GM10266 (cell line): ENCODE measurements around the gene ABCC9.

ENCODE experiments used
- DNase-seq: peaks from one replicate; pipeline ENCODE4 v3.0.0; 2012; ENCODE audit errors: extremely low spot score
- TF ChIP-seq, protein P1 (sequence below): IDR thresholded peaks from 2 replicates; pipeline ENCODE4 v1.5.1; 2012; ENCODE audit warnings: mild to moderate bottlenecking, low read depth; ENCODE audit not compliant: control insufficient read depth, insufficient read depth; ENCODE audit errors: missing control alignments

The ABCC9 gene

DNA sequence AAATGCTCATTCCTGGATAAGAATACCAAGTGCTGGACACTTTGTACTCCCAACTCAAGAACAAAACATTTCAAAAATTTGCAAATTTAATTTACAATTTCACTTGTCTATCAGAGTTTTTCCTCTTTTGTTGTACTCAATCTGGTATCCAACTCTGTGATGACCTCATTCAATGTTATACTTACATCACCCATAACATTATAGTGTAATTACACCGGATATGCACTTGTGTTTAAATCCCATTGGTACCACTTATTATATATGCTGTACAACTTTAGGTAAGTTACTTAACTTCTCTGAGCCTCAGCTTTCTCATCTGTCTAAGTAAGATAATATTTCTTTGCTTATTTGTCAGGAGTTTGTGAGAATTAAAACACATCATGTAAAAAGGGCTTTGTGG is 90.1 kb downstream of the ABCC9 start:
- TF ChIP-seq, protein P1, sequence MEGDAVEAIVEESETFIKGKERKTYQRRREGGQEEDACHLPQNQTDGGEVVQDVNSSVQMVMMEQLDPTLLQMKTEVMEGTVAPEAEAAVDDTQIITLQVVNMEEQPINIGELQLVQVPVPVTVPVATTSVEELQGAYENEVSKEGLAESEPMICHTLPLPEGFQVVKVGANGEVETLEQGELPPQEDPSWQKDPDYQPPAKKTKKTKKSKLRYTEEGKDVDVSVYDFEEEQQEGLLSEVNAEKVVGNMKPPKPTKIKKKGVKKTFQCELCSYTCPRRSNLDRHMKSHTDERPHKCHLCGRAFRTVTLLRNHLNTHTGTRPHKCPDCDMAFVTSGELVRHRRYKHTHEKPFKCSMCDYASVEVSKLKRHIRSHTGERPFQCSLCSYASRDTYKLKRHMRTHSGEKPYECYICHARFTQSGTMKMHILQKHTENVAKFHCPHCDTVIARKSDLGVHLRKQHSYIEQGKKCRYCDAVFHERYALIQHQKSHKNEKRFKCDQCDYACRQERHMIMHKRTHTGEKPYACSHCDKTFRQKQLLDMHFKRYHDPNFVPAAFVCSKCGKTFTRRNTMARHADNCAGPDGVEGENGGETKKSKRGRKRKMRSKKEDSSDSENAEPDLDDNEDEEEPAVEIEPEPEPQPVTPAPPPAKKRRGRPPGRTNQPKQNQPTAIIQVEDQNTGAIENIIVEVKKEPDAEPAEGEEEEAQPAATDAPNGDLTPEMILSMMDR, result no peak
- DNase-seq, result no peak

DNA sequence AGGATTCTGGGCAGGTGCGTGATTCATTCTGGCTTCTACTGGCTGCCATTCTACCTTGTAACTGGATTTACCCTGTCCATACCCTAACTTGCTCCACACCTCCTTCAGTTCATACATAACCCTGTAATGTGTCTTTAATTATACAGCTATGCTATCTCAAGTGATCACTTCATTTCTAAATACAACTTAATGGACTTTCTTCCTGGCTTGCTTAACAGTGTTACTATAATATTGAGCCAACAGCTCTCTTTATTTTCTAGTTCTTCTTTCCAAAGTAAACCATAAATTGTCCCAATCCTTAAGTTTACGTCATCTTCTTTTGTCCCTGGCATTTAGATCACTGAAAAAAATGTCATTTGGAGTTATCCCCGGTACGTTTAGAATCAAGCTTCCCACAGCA is 90.8 kb downstream of the ABCC9 start:
- TF ChIP-seq, protein P1, result no peak

DNA sequence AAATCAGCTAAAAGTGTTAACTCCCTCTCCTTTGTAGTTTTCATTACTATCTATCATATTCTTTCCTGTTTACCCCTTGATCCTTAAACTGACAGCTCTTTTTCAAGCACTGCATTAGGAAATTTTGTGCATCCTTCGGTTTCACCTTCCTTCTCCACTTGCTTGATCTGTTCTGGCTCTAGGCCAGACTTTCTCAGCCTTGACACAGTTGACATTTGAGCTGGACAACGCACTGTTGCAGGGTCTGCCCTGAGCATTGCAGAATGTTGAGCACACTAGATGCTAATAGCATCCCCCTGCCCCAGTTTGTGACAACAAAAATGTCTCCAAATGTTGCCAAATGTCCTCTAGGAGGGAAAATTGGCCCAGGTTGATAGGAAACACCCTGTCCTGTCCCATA is 91.3 kb downstream of the ABCC9 start:
- DNase-seq, result no peak
- TF ChIP-seq, protein P1, result no peak

More for the DNA sequence above, 90.8 kb downstream of the ABCC9 start:
- no peak for DNase-seq

DNA sequence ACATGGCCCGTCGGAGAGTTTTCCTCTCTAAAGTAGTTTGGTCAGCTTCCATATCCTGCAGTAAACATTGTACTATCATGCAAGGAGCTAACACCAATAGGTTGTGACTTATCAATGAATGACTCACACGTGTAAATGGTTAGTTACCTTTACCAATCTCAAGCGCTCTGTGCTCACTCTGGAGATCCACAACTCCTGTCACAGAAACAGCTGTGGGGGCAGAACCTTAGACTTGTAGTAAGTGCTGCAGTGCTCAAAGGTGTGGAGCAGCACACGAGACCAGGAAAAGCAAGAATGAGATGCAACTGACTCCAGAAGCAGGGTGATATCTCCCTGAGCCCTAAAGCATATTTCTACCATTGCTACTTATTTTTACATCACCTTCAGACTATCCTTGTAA is 93.0 kb downstream of the ABCC9 start:
- TF ChIP-seq, protein P1, result no peak
- no peak for DNase-seq

DNA sequence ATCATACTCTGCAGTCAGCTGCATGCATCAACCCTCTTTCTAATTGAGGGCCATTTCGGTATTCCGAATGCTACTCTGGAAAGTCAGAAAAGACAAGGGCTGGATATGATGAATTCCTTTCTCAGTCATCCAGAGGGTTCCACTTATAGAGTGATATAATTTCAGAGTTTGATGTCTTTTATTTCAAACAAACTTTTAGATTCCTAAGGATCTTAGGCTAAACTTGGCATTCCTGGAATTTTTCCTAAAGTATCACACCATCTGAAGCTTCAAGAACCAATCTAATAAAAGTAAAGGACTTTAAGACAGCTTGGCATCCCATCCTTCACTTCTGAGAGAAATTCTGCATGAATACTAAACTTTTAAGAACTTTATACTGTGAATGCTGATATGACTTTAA is 97.4 kb downstream of the ABCC9 start:
- TF ChIP-seq, protein P1, result no peak
- DNase-seq, result no peak

DNA sequence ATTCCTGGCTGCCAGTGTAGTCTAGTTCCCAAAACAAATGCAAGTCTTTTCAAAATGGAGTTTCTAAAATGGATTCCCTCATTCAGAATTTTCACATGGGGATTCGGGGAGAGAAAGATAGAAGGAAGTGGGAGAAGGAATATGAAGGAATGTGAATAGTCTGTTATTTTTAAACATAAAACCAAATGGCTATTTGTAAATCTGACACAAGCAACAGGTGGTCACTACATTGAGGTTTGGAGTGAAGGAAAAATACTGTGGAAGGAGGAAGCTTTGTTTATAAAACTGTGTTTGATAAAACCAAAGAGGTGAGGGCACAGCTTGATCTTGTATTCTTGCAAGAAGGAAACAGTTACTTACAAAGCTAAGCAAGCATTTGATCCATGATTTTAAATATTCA is 101.5 kb downstream of the ABCC9 start:
- TF ChIP-seq, protein P1, result no peak
- no peak for DNase-seq

DNA sequence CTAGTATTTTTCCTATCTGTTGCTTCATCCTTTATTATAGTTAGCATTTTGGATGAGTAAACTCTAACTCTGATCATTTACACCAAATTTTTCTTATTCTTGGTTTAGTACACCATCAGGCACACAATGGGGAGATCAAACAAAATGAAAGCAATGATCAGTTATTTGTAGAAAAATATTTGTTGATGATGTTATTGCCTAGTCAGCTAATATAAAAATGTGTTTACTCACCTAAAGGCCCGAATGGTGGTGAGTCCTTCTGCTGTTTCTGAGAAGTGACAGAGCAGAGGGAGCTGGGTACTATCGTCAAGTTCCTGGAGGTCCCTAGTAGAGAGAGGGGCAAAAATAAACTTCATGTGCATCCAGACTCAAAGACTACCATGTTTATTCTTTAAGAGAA is 103.4 kb downstream of the ABCC9 start:
- DNase-seq, result no peak
- TF ChIP-seq, protein P1, result no peak
